Activated T-helper 1 cell treated with anti-CD3 and anti-CD28 coated beads, Interleukin-2, amount 50 U/mL, for 16 hours (primary cell): ENCODE data around the gene GFOD1.
"Not testable (repeated sequence)": the region's sequence is repeated elsewhere in the genome, so short reads cannot be mapped to it uniquely, and the experiment has no call there.

Experiments
- DNase-seq, 2 donors: peaks; one replicate each; pipeline ENCODE4 v3.0.0-alpha.2; 2020; ENCODE audit warnings: low read depth in 1 of 2, low spot score in 1 of 2

GFOD1 gene

DNA sequence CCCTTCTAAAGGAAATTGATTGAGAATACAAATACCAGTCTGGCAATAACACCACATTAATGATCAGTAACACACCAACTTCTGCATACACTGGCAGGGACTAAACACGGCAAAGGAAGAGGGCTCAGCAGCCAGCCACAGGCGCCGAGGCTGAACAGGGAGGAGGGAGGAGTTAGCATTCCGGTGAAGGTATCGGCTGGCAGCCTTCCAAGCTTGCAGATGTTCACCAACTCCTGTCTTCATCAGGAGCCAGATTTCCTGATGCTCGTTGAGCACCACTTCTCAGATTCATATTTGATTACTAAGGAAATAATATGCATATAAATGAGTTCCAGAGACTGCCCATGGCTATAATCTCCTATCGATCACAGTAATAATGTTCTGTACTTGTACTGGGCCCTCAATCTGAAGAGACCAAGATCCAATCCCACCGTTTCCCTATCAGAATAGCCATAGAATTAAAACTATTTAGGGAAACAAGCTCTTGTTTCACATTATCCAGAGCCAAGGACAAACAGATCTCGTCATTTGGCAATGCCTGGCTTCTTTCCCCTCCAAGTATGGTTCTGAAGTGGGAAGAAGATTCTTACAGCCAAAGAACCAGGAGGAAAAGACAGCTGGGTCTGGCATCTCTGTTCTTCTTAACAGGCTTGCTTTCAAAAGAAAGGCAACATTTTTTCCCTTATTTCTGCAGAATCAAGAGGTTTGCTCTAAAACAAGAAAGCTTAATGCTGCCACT is 42.2 kb downstream of the GFOD1 start:
- no peak for DNase-seq

GRCh38 chr6:13444604-13445003 is 42.8 kb downstream of the GFOD1 start:
- DNase-seq = no peak

DNA sequence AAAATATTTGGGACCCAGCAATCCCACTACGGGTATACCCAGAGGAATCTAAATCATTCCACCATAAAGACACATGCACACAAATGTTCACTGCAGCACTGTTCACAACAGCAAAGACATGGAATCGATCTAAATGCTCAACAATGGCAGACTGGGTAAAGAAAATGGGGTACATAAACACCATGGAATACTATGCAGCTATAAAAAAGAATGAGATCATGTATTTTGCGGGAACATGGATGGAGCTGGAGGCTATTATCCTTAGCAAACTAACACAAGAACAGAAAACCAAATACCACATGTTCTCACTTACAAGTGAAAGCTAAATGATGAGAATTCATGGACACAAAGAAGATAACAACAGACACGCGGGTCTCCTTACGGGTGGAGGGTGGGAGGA is 43.4 kb downstream of the GFOD1 start:
- DNase-seq = not testable (repeated sequence)

DNA sequence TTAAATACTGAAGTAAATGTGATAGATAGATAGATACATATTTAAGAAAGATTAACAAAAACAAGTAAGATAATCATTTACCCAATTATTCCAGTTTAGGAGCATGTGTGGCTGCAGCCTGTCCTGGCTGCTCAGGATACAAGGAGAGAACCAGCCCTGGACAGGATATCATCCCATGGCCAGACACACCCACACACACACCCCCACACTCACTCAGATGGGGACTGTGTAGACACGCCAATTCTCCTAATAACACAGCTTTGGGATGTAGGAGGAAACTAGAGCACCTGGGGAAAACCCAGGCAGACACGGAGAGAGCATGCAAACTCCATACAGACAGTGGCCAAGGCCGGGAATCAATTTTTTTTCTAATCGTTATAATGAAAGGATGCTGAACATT is 45.6 kb downstream of the GFOD1 start:
- DNase-seq = no peak

GRCh38 chr6:13439644-13440043 is 47.8 kb downstream of the GFOD1 start:
- no peak for DNase-seq

- no peak for DNase-seq
These were observed 49.3 kb downstream of the GFOD1 start for GRCh38 chr6:13438126-13438525.

DNA sequence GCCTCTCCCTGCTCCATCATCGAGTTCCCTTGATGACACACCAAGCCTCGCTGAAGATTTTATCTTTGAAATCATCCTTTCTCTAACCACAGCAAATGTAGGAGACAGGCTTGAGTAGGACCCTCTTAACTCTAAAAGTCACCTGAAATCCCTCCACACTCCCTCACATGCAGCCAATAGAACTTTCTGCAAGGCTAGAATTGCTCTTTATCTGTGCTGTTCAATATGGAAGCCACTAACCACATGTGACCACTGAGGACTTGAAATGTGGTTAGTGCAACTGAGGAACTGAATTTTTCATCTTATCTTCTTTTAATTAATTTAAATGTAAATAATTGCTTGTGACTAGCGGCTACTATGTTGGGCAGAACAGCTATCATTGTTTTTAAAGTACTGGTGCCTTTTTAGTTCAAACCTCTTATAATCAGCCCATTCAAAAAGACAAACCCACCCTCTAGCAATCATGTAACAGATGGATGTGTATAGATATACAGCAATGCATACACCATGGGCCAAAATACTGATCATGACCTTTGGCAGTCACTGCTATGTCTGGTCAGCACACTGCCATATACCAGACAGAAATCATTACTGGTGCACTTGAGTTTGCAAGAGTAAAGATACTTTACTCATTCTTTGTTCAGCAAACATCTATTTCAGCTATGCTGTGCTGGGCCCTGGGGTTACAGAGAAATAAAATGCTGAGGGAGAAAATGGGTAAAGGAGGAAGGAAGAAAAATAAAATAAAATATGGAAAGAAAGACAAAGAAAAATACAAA is 50.0 kb downstream of the GFOD1 start:
- DNase-seq = no peak

DNA sequence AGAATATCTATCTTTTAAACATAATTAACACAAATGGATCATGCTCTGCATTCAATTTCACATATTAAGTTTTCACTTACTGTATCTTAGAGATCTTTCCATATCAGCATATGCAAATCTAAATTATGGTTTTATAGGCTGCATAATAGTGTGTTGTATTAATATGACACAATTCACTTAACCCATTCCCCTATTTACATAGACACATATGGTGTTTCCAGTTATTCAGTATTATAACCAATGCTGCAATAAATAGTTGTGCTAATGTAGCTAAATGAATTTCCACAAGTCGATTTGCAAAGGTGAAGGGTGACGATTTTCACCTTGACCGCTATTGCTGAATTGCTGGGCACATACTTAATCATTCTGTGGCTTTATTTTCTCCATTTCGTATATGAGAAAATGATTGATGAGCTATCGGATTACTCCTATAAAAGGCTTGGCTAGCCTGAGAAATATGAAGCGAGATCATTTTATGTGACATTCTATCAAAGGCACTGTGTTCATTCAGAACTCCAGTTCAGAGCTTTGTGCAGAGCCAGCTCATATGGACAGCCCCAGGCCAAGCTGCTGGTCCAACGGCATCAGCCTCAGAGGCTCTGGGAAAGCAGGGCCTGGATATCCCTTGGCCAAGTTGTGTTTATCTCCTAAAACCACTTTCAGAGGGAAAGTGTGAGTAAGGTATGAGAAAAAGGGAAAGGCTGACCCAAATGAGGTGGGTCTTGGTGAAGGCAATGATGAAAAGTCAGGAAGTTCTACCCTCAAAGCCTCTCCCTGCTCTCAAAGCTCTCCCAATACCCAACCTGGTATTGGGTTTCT is 50.8 kb downstream of the GFOD1 start:
- DNase-seq = no peak

- DNase-seq = no peak
These were observed 51.7 kb downstream of the GFOD1 start for GRCh38 chr6:13435477-13436246.

DNA sequence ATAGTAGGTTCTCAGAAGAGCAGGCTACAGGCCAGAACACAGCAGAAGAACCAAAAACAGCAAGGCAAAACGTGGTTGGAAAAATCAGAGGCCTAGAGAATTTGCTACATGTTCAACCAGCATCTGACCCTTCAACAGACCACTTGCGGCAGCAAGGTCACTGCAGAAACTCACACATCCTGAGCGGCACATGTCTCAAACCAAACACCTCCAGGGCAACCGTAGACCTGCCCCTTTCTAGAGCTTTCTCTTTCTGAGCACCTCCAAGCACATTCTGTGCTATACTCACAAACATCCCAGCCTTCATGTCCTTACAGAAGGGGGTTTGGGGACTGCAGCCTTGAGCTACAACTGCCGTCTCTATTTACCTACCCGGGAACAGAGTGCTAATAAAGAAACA is 52.6 kb downstream of the GFOD1 start:
- no peak for DNase-seq

GRCh38 chr6:13434135-13434775 is 53.1 kb downstream of the GFOD1 start:
- DNase-seq = not testable (repeated sequence)

- DNase-seq = no peak
These were observed 53.7 kb downstream of the GFOD1 start for GRCh38 chr6:13433709-13434121.

DNA sequence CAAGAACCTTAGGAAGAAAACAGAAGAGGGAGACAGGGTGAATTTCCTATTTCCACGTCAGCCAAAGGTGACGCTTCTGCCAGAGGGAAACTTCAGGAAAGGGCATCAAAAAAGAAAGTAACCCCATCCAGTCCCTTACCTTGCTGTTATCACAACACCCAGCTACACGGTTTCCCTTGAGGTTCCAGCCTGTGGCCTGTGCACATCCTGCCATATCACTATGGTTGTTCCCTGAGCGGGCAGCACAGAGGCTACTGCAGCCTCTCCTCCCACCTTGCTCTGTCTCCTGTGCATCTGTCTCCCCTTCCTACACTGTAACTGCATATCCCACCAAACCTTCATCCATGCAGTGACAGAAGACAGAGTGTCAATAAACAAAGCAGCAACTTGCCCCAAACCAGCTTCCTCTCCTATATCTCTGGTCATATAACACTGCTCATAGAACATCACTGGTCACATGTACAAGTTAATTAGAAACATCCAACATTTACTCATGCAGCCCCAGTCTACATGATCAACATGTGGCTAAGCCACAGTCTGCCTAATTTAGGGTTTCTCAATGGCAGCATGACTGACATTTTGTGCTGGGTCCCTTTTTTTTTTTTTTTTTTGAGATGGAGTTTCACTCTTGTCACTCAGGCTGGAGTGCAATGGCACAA is 54.7 kb downstream of the GFOD1 start:
- DNase-seq = no peak

GRCh38 chr6:13431861-13432465 is 55.4 kb downstream of the GFOD1 start:
- no peak for DNase-seq

GRCh38 chr6:13431059-13431656 is 56.2 kb downstream of the GFOD1 start:
- DNase-seq = no peak

DNA sequence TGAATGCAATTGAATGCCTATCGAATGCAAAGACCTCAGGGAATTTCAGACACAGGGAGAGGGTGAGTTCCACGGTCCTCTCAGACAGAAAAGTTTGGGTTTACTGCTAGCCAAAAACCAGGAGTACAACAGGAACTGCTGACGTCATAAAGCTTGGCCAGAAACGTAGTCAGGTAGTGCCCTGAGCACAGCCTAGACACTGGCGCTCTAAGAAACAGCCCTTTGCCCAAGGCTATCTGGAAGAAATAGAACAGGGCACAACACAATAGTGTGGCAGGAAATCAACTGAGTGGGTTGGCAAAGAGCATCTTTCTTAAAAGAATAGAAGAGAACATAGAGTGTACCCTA is 58.0 kb downstream of the GFOD1 start:
- no peak for DNase-seq

- no peak for DNase-seq
These were observed 58.6 kb downstream of the GFOD1 start for GRCh38 chr6:13428583-13429405.

DNA sequence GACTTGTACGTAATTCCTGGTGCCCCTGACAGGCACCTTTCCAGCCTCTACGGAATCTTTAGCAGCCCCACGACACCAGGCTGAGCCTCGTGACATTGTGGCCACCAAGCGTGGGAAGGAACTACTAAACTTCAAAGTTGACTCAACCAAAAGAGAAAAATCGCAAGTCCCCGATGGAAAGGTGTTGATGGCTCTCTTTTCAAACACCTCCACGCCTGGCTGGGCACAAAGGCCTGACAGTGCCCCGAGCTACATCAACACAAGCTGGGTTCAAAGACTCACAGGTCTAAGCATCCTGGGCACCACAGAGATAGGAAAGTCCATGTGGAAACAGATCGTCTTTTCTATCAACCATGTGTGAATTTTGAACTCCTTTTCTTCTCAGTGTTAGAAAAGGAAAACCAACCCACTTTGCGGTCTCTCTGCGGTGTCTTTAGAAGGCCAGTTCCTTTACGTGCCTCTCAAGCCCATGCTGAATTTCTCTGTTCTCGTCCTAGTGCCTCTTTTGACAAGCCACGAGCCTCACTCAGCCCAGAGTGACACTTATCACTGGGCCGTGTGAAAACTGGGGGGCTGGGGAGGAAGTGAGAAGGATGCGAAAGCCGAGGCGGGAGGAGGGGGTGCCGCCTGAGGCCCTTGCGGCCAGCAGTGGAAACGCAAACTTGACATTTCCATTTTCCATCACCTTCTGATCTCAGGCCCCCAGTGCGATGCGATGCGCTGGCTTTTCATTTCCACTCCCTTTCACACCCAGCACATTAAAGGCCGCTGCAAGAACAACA is 59.4 kb downstream of the GFOD1 start:
- DNase-seq = peak in 1 of 2 donors; percentile 55
